OCI-LY1 (cell line): ENCODE measurements around the gene FYN.

Experiments
- EZH2 ChIP-seq: fragments of 200-600 bp; sonication (generic), shearing (Covaris generic); IDR thresholded peaks from 2 replicates; pipeline ENCODE4 v1.8.0; 2017; ENCODE audit warnings: borderline replicate concordance, mixed run types, mild to moderate bottlenecking, antibody characterized with exemption, low read length, moderate library complexity, mixed read lengths
- TF ChIP-seq, protein P1 (sequence below): fragments of 200-600 bp; sonication (generic), shearing (Covaris generic); IDR thresholded peaks from 2 replicates; pipeline ENCODE4 v1.5.1; 2017; ENCODE audit warnings: mild to moderate bottlenecking, antibody characterized with exemption, low read length, moderate library complexity, mixed read lengths

DNA sequence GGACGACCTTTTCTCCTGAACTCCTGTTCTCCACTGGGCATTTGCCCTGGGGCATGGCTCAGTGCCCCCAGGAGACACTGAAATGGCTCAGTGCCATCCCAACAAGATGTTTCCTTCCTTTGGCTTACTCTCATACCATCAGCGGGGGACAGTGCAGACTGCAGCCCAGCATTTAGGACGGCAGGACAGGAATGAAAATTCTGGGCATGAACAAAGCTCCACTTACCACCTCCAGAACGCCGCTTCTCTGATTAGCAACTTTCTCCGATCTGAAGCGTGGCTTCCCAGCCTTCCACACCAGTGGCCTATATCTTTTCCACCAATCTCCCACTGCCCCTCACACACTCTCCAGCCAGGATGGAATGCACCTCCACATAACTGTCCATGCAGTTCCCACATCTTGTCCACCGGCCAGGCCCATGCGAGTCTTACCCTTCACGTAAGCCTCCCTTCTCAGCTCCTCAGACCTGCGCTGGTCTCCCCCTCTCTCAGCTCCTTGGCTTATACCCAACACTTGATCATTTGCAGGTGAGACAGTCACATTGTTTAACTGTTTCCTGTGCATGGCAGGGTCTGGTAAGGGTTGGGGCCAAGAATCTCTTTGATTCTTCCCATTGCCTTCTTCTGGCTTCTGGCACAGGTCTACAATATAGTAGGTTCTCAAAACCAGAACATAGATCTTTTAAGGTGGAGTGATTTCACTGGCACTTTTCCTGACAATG lies 114.5 kb downstream of the FYN start:
- TF ChIP-seq, protein P1, sequence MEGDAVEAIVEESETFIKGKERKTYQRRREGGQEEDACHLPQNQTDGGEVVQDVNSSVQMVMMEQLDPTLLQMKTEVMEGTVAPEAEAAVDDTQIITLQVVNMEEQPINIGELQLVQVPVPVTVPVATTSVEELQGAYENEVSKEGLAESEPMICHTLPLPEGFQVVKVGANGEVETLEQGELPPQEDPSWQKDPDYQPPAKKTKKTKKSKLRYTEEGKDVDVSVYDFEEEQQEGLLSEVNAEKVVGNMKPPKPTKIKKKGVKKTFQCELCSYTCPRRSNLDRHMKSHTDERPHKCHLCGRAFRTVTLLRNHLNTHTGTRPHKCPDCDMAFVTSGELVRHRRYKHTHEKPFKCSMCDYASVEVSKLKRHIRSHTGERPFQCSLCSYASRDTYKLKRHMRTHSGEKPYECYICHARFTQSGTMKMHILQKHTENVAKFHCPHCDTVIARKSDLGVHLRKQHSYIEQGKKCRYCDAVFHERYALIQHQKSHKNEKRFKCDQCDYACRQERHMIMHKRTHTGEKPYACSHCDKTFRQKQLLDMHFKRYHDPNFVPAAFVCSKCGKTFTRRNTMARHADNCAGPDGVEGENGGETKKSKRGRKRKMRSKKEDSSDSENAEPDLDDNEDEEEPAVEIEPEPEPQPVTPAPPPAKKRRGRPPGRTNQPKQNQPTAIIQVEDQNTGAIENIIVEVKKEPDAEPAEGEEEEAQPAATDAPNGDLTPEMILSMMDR: no peak
- no peak for TF ChIP-seq EZH2
